ENCODE data around the gene ABCF1.
"Not testable (repeated sequence)": the region's sequence is repeated elsewhere in the genome, so short reads cannot be mapped to it uniquely, and the experiment has no call there.

The ABCF1 gene

GRCh38 chr6:30583921-30584320 lies 12.7 kb downstream of the ABCF1 start:
- 100% methylated on average over 5 of the region's 5 CpGs for WGBS (ENCODE audit: insufficient coverage)
- no peak overlapping the region for H3K27ac ChIP-seq (ENCODE audit: insufficient read depth in 1 of 2, low read depth in 1 of 2, low read length in 2 of 2, poor library complexity in 1 of 2, severe bottlenecking in 2 of 2)
- no peak overlapping the region for H3K4me3 ChIP-seq (ENCODE audit: control insufficient read depth in 1 of 7, extremely low read depth in 1 of 7, insufficient read depth in 4 of 7, low read depth in 2 of 7, low read length in 6 of 7)
- H3K4me1 ChIP-seq (ENCODE audit: control extremely low read depth in 1 of 4, control insufficient read depth in 4 of 4, insufficient read depth in 4 of 4, low read length in 3 of 4), result no peaks in the 10 kb centered on the region
- H3K27me3 ChIP-seq (replicated peaks in 2 of 5; ENCODE audit: control insufficient read depth in 4 of 5, insufficient read depth in 5 of 5, low read length in 4 of 5), result no peaks in the 10 kb centered on the region
- H3K9me3 ChIP-seq (ENCODE audit: control extremely low read depth in 1 of 5, control insufficient read depth in 4 of 5, insufficient read depth in 2 of 5, low read depth in 1 of 5, low read length in 4 of 5), result no peaks in the 10 kb centered on the region
- no peak for DNase-seq
- peaks cover 26 to 83% (median 75%) of the 10 kb centered on the region in 4 experiments for H3K36me3 ChIP-seq (ENCODE audit: control insufficient read depth in 4 of 4, insufficient read depth in 4 of 4, low read length in 3 of 4)
- ChIA-PET CTCF (interaction anchor here (1.7 to 3.0 kb wide), 4 partner anchors 11 to 56 kb away, joined by 4 to 23 read pairs (median 7); no protein-coding TSS in a partner anchor), POLR2A (no interaction called here)

- no peaks in the 10 kb centered on the region for H3K9me3 ChIP-seq (ENCODE audit: control extremely low read depth in 1 of 5, control insufficient read depth in 4 of 5, insufficient read depth in 2 of 5, low read depth in 1 of 5, low read length in 4 of 5)
- POLR2A ChIA-PET, result interaction anchor here (0.6 kb wide), 1 partner anchor 16 kb away, joined by 4 read pairs; no protein-coding TSS in a partner anchor
- H3K27me3 ChIP-seq (replicated peaks in 2 of 5; ENCODE audit: control insufficient read depth in 4 of 5, insufficient read depth in 5 of 5, low read length in 4 of 5), result no peaks in the 10 kb centered on the region
- CTCF ChIA-PET, result interaction anchor here (1.0 to 2.5 kb wide), 14 partner anchors 10 to 109 kb away, joined by 3 to 9 read pairs (median 4); no protein-coding TSS in a partner anchor
- peaks cover 26 to 79% (median 66%) of the 10 kb centered on the region in 4 experiments for H3K36me3 ChIP-seq (ENCODE audit: control insufficient read depth in 4 of 4, insufficient read depth in 4 of 4, low read length in 3 of 4)
- no peak for DNase-seq
- WGBS (ENCODE audit: insufficient coverage), result 98% methylated on average over 11 of the region's 15 CpGs
- H3K4me1 ChIP-seq (ENCODE audit: control extremely low read depth in 1 of 4, control insufficient read depth in 4 of 4, insufficient read depth in 4 of 4, low read length in 3 of 4), result no peaks in the 10 kb centered on the region
- H3K27ac ChIP-seq (ENCODE audit: insufficient read depth in 1 of 2, low read depth in 1 of 2, low read length in 2 of 2, poor library complexity in 1 of 2, severe bottlenecking in 2 of 2), result no peak overlapping the region
- no peak overlapping the region for H3K4me3 ChIP-seq (ENCODE audit: control insufficient read depth in 1 of 7, extremely low read depth in 1 of 7, insufficient read depth in 4 of 7, low read depth in 2 of 7, low read length in 6 of 7)
Measured at GRCh38 chr6:30589754-30590358, 18.6 kb downstream of the ABCF1 start.

- Histone ChIP-seq H3K9me3 (ENCODE audit: control extremely low read depth in 1 of 5, control insufficient read depth in 4 of 5, insufficient read depth in 2 of 5, low read depth in 1 of 5, low read length in 4 of 5) (no peaks in the 10 kb centered on the region), H3K27me3 (replicated peaks in 2 of 5; ENCODE audit: control insufficient read depth in 4 of 5, insufficient read depth in 5 of 5, low read length in 4 of 5) (no peaks in the 10 kb centered on the region), H3K36me3 (ENCODE audit: control insufficient read depth in 4 of 4, insufficient read depth in 4 of 4, low read length in 3 of 4) (peaks cover 21 to 75% (median 60%) of the 10 kb centered on the region in 4 experiments), H3K27ac (ENCODE audit: insufficient read depth in 1 of 2, low read depth in 1 of 2, low read length in 2 of 2, poor library complexity in 1 of 2, severe bottlenecking in 2 of 2) (no peak overlapping the region), H3K4me1 (ENCODE audit: control extremely low read depth in 1 of 4, control insufficient read depth in 4 of 4, insufficient read depth in 4 of 4, low read length in 3 of 4) (no peaks in the 10 kb centered on the region), H3K4me3 (ENCODE audit: control insufficient read depth in 1 of 7, extremely low read depth in 1 of 7, insufficient read depth in 4 of 7, low read depth in 2 of 7, low read length in 6 of 7) (no peak overlapping the region)
- WGBS (ENCODE audit: insufficient coverage), result 100% methylated on average over 5 of the region's 8 CpGs
- DNase-seq, result no peak
- POLR2A ChIA-PET, result interaction anchor here (0.7 kb wide), 1 partner anchor 17 kb away, joined by 3 read pairs; no protein-coding TSS in a partner anchor
- CTCF ChIA-PET, result interaction anchor here (0.9 to 2.5 kb wide), 18 partner anchors 9 to 109 kb away, joined by 3 to 9 read pairs (median 4); no protein-coding TSS in a partner anchor
Measured at GRCh38 chr6:30590509-30590908, 19.3 kb downstream of the ABCF1 start.

GRCh38 chr6:30591008-30591407 lies 19.8 kb downstream of the ABCF1 start:
- no peaks in the 10 kb centered on the region for H3K4me1 ChIP-seq (ENCODE audit: control extremely low read depth in 1 of 4, control insufficient read depth in 4 of 4, insufficient read depth in 4 of 4, low read length in 3 of 4)
- ChIA-PET CTCF (interaction anchor here (0.9 to 2.5 kb wide), 16 partner anchors 9 to 110 kb away, joined by 3 to 9 read pairs (median 4); no protein-coding TSS in a partner anchor), POLR2A (interaction anchor here (0.7 to 0.9 kb wide), 2 partner anchors 16 to 109 kb away, joined by 3 read pairs; no protein-coding TSS in a partner anchor)
- H3K4me3 ChIP-seq (ENCODE audit: control insufficient read depth in 1 of 7, extremely low read depth in 1 of 7, insufficient read depth in 4 of 7, low read depth in 2 of 7, low read length in 6 of 7), result no peak overlapping the region
- no peaks in the 10 kb centered on the region for H3K27me3 ChIP-seq (replicated peaks in 2 of 5; ENCODE audit: control insufficient read depth in 4 of 5, insufficient read depth in 5 of 5, low read length in 4 of 5)
- H3K27ac ChIP-seq (ENCODE audit: insufficient read depth in 1 of 2, low read depth in 1 of 2, low read length in 2 of 2, poor library complexity in 1 of 2, severe bottlenecking in 2 of 2), result peak overlapping the region in 1 of 2 experiments; percentile 27
- DNase-seq, result peak in 2 of 3 donors; percentile 23 to 33
- peaks cover 20 to 70% (median 55%) of the 10 kb centered on the region in 4 experiments for H3K36me3 ChIP-seq (ENCODE audit: control insufficient read depth in 4 of 4, insufficient read depth in 4 of 4, low read length in 3 of 4)
- no peaks in the 10 kb centered on the region for H3K9me3 ChIP-seq (ENCODE audit: control extremely low read depth in 1 of 5, control insufficient read depth in 4 of 5, insufficient read depth in 2 of 5, low read depth in 1 of 5, low read length in 4 of 5)
- WGBS (ENCODE audit: insufficient coverage), result no CpG with 5 or more reads among the region's 1 CpG

GRCh38 chr6:30592287-30592686 lies 21.0 kb downstream of the ABCF1 start:
- no peaks in the 10 kb centered on the region for H3K27me3 ChIP-seq (replicated peaks in 2 of 5; ENCODE audit: control insufficient read depth in 4 of 5, insufficient read depth in 5 of 5, low read length in 4 of 5)
- CTCF ChIA-PET, result interaction anchor here (0.6 to 1.7 kb wide), 7 partner anchors 9 to 110 kb away, joined by 3 to 7 read pairs (median 4); no protein-coding TSS in a partner anchor
- peaks cover 16 to 58% (median 47%) of the 10 kb centered on the region in 4 experiments for H3K36me3 ChIP-seq (ENCODE audit: control insufficient read depth in 4 of 4, insufficient read depth in 4 of 4, low read length in 3 of 4)
- H3K9me3 ChIP-seq (ENCODE audit: control extremely low read depth in 1 of 5, control insufficient read depth in 4 of 5, insufficient read depth in 2 of 5, low read depth in 1 of 5, low read length in 4 of 5), result no peaks in the 10 kb centered on the region
- no peak overlapping the region for H3K27ac ChIP-seq (ENCODE audit: insufficient read depth in 1 of 2, low read depth in 1 of 2, low read length in 2 of 2, poor library complexity in 1 of 2, severe bottlenecking in 2 of 2)
- H3K4me1 ChIP-seq (ENCODE audit: control extremely low read depth in 1 of 4, control insufficient read depth in 4 of 4, insufficient read depth in 4 of 4, low read length in 3 of 4), result no peaks in the 10 kb centered on the region
- POLR2A ChIA-PET, result interaction anchor here (1.4 kb wide), 1 partner anchor 15 kb away, joined by 4 read pairs; no protein-coding TSS in a partner anchor
- WGBS (ENCODE audit: insufficient coverage), result no CpG with 5 or more reads among the region's 1 CpG
- no peak overlapping the region for H3K4me3 ChIP-seq (ENCODE audit: control insufficient read depth in 1 of 7, extremely low read depth in 1 of 7, insufficient read depth in 4 of 7, low read depth in 2 of 7, low read length in 6 of 7)
- no peak for DNase-seq

GRCh38 chr6:30597315-30598144 lies 26.3 kb downstream of the ABCF1 start:
- H3K36me3 ChIP-seq (ENCODE audit: control insufficient read depth in 4 of 4, insufficient read depth in 4 of 4, low read length in 3 of 4), result peaks cover 7 to 45% (median 30%) of the 10 kb centered on the region in 4 experiments
- not testable (repeated sequence) for H3K9me3 ChIP-seq (ENCODE audit: control extremely low read depth in 1 of 5, control insufficient read depth in 4 of 5, insufficient read depth in 2 of 5, low read depth in 1 of 5, low read length in 4 of 5); H3K27me3 ChIP-seq (replicated peaks in 2 of 5; ENCODE audit: control insufficient read depth in 4 of 5, insufficient read depth in 5 of 5, low read length in 4 of 5); H3K27ac ChIP-seq (ENCODE audit: insufficient read depth in 1 of 2, low read depth in 1 of 2, low read length in 2 of 2, poor library complexity in 1 of 2, severe bottlenecking in 2 of 2); H3K4me3 ChIP-seq (ENCODE audit: control insufficient read depth in 1 of 7, extremely low read depth in 1 of 7, insufficient read depth in 4 of 7, low read depth in 2 of 7, low read length in 6 of 7); H3K4me1 ChIP-seq (ENCODE audit: control extremely low read depth in 1 of 4, control insufficient read depth in 4 of 4, insufficient read depth in 4 of 4, low read length in 3 of 4)
- POLR2A ChIA-PET, result interaction anchor here (0.6 to 2.7 kb wide), 8 partner anchors 16 to 115 kb away, joined by 3 to 21 read pairs (median 3); no protein-coding TSS in a partner anchor
- peak; percentile 72 to 83 (median 76) for DNase-seq
- CTCF ChIA-PET, result interaction anchor here (0.7 to 6.6 kb wide), 33 partner anchors 9 to 144 kb away, joined by 3 to 99 read pairs (median 5); partner anchors contain the start of gene ABCF1
- 71% methylated on average over 3 of the region's 15 CpGs for WGBS (ENCODE audit: insufficient coverage)
